ENCODE measurements around the gene PBX1.

- TF ChIP-seq POLR2A (IDR thresholded peaks at IDR 0.05; ENCODE audit: low read depth, low read length) = no peak
- TF ChIP-seq POLR2AphosphoS5 (IDR thresholded peaks at IDR 0.05; ENCODE audit: low read depth, low read length) = no peak
- TF ChIP-seq SPI1 (IDR thresholded peaks at IDR 0.05; ENCODE audit: low read depth, low read length) = no peak
- TF ChIP-seq PAX5 (IDR thresholded peaks at IDR 0.05; ENCODE audit: insufficient read depth, low read length, severe bottlenecking) = no peak
- no peak for TF ChIP-seq TAF1 (IDR thresholded peaks at IDR 0.05; ENCODE audit: low read depth, low read length)
Measured at GRCh38 chr1:164643018-164643417, 84.0 kb downstream of the PBX1 start.

All from GM12891 (cell line).